ENCODE measurements around the gene PDX1. TPM values are rescaled to one million over a fixed set of nuclear protein-coding genes. Genes with fewer than 3 reads are reported as not detected.
"Not testable (repeated sequence)": the region's sequence is repeated elsewhere in the genome, so short reads cannot be mapped to it uniquely, and the experiment has no call there.

PDX1 gene
- total RNA-seq, 1 donor from 2014 or later: not detected

- no peak for DNase-seq
Observed at GRCh38 chr13:27956576-27957300, 36.9 kb downstream of the PDX1 start.

GRCh38 chr13:27959976-27960361 is 40.2 kb downstream of the PDX1 start:
- no peak for DNase-seq

GRCh38 chr13:27960362-27961226 is 40.8 kb downstream of the PDX1 start:
- DNase-seq: peak; percentile 45

GRCh38 chr13:27961227-27962085 is 41.7 kb downstream of the PDX1 start:
- DNase-seq: no peak

- no peak for DNase-seq
Observed at GRCh38 chr13:27962128-27962841, 42.5 kb downstream of the PDX1 start.

GRCh38 chr13:27962982-27963381 is 43.2 kb downstream of the PDX1 start:
- no peak for DNase-seq

- DNase-seq: no peak
Observed at GRCh38 chr13:27963491-27963890, 43.7 kb downstream of the PDX1 start.

- DNase-seq: not testable (repeated sequence)
Observed at GRCh38 chr13:27964206-27964605, 44.4 kb downstream of the PDX1 start.

GRCh38 chr13:27964741-27965323 is 45.0 kb downstream of the PDX1 start:
- DNase-seq: no peak

GRCh38 chr13:27965343-27965739 is 45.5 kb downstream of the PDX1 start:
- no peak for DNase-seq

- DNase-seq: no peak
Observed at GRCh38 chr13:27965740-27966640, 46.2 kb downstream of the PDX1 start.

GRCh38 chr13:27966641-27967202 is 46.9 kb downstream of the PDX1 start:
- DNase-seq: no peak

GRCh38 chr13:27967203-27967735 is 47.5 kb downstream of the PDX1 start:
- DNase-seq: no peak

- DNase-seq: no peak
Observed at GRCh38 chr13:27967736-27968315, 48.0 kb downstream of the PDX1 start.

GRCh38 chr13:27968316-27969081 is 48.7 kb downstream of the PDX1 start:
- no peak for DNase-seq

- no peak for DNase-seq
Observed at GRCh38 chr13:27969082-27969865, 49.5 kb downstream of the PDX1 start, which contains the start of gene CDX2. Gene CDX2, minus strand, starts transcription at chr13:27969315. Its CDS starts 309 bp downstream, at chr13:27969006.

- no peak for DNase-seq
Observed at GRCh38 chr13:27969866-27970229, 50.0 kb downstream of the PDX1 start.
